ENCODE data around the gene XG.

Gene XG

DNA sequence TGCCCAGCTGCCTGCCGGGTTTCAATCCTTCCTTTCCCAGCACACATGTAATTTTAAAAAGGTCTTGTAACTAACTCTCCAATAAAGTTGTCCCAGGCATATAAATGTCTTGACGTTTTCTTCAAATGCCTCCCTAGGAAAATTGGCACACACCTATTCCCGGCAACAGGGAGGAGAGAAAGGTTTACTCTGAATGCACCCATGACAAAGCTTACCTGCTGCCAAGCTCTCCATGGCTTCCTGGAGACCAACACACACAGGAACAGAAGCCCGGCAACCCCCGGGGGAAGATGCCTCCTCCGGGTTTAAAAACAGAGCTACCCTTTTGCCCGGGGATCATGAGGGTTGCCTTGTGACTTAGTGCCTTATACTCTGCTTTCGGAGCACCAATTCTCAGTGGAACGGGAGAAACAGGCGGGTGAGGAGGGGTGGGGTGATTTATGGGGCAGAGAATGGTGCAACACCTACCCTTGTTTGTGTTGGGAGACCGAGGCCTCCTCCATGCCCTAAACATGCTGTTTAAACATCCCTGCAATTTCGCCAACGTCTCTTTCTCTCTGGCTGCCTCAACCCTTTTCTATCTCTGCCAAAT, 72.1 kb downstream of the XG start:
- no peak for DNase-seq

DNA sequence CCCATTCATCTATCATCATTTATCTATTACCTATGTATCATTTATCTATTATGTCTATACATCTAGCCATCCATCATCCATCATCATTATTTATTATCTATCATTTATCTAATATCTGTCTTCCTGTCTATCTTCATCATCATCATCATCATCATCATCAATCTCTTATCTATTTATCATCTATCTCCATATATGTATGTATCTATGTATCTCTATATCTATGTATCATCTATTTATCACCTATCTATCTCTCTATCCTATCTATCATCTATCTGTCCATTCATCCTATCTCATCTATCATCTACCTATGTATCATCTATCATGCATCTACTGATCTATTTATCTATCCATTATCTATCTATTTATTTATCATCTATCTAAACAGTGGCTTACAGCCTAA, 73.0 kb downstream of the XG start:
- no peak for DNase-seq

GRCh38 chrX:2828344-2828958, 76.6 kb downstream of the XG start, which contains the start of gene GYG2:
TSS of gene GYG2 (plus strand) at chrX:2828930. CDS start at chrX:2830189, 1,259 bp downstream.
- no peak for DNase-seq

GRCh38 chrX:2828959-2829411, 77.1 kb downstream of the XG start:
- DNase-seq, result no peak

GRCh38 chrX:2829469-2830246, 77.8 kb downstream of the XG start:
- no peak for DNase-seq

DNA sequence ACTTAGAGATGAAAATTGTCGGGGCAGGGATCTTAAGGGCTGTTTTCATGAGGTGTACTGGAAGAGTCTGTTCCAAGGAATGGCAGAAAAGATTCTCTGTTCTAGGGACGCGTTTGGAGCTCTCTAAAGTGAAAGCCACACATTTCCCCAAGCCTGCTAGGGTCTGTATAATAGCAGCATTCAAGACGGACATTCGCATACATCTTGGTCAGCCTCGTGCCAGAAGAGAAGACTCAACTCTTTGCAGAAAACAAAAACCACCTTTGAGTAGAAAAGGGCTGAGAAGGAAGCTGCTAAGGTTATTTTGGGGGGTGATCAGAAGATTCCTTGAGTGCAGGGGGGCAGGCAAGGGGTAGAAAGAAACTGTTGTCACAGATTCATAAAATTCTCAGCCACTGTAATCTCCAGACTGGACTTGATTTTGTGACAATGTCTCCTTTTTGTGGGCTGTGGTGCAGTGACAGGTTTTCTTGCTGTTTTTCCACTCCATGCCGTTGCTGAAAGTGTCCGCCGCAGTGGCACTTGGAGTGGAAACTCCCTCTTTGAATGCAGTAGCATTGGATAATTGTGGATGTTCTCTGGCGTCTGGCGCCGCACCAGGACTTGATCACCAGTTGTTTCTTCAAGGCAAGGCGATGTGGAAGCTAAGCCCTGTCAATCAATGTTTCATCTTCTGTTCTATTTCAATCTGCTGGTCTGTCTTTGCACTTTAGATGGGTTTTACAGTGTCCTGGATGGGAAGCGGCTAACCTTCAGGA, 79.8 kb downstream of the XG start:
- DNase-seq, result no peak

DNA sequence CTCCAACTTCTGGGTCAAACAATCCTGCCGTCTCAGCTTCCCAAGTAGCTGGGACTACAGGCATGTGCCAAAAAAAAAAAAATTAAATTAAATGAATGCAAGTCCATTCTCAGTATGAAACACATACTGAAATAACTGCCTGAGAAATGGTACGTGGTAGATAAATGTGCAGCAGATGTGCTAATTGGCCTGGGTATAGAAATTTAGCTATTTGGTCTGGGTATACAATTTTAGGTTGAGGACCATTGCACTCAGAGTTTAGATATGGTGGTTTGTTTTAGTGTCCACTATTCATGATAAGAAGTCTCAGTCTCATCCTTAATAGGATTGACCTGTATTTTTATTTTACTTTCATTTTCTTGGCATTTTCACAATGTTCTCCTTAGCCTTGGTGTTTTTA, 86.1 kb downstream of the XG start:
- no peak for DNase-seq

- DNase-seq, result no peak
Measured at GRCh38 chrX:2840961-2841360, 89.1 kb downstream of the XG start.

GRCh38 chrX:2841537-2841936, 89.7 kb downstream of the XG start:
- DNase-seq, result no peak

DNA sequence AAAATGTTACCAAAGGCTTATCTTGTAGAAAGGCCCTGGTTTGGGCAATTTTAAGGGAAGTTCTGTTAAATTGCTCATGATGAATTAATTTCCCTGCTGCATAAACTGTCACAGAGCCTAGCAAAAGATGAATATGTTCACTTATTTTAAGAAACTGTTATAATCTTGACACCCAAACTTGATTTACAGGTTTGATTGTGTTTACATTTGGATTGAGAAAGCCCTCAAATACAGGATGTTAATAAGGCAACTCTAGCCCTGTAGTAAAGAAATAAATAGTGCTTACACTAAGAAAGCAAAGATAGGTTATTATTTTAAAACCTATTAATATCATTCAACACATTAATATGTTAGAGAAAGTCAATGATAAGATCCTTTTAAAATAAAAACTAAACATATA, 95.2 kb downstream of the XG start:
- DNase-seq, result no peak

DNA sequence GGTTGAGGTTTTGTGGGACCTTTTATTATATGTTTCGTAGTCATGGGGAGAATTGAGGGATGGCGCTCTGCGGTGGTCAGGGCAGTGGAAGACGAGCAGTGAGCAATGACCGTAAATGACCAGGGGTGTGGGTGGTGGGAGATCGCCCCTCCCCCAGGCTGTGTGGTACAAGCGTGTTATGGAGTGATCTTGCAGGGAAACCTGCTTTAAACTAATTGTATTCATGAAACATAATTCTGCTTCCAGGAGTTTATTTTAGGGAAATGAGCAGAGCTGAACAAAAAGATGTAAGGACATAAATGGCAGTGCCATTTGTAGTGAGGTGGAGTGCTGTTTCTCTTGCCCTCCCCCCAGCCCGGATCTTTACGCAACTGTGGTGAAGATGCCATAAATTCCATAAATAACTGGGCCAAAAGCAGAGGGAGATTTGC, 97.0 kb downstream of the XG start:
- no peak for DNase-seq

DNA sequence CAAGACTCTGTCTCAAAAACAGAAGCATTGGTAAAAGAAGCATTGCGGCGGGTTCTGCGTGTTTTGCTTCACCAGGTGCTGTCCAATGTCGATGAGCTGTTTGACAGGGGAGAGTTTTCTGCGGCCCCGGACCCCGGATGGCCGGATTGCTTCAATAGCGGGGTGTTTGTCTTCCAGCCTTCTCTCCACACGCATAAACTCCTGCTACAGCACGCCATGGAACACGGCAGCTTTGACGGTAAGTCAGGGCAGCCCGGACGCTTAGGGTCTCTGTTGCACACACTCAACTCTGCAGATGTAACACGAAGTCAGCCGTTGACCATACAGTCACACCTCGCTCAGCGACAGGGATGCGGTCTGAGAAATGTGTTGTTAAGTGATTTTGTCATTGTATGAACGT, 103.1 kb downstream of the XG start:
- no peak for DNase-seq

DNA sequence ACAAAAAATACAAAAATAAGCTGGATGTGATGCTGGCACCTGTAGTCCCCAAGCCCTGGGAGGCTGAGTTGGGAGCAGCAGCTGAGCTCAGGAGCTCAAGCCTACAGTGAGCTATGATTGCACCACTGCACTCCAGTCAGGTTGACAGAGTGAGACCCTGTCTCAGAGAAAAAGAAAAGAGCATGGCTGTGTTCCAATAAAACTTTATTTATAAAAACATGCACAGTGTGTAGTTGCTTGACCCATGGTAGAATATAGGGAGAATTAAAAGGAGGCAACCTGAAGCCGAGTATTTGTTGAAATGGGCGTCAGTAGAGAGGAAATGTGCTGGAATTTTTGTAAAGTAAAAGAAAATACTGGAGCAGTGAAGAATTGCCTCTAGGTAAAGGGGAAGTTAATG, 103.9 kb downstream of the XG start:
- DNase-seq, result no peak

DNA sequence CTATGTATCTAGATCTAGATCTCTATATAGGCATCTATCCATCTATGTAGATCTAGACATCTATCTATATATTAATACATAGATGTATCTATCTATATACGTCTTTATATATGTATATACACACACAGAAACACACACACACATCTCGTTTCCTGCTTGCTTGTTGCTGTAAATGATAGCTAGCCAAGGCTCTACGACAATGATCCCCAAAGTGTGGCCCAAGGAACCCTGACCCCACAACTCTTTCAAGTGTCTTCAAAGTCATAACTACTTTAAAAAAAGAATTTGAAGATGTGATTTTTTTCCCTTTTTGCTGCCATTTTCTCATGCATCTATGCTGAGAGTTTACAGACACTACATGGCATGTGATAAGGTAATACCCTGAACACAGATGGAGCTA, 105.7 kb downstream of the XG start:
- no peak for DNase-seq

GRCh38 chrX:2859197-2859797, 107.5 kb downstream of the XG start:
- DNase-seq, result no peak

DNA sequence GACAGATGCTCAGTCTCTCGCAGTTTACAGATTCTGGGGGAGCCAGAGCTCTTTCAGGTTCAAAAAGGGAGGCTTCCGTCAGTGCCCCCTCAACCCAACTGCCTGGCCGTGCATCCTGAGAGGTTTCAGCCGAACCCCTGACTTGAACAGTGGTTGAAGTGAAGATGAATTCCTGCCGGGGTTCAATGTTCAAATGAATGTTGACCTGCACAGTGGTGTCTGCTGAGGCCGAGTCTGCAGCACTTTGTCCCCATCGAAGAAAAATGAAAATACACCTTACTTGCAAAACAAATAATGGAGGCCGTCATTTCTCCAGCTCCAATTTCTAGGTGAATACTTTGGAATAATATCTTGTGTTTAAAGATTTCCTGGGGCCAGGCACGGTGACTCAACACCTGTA, 110.6 kb downstream of the XG start:
- no peak for DNase-seq

DNA sequence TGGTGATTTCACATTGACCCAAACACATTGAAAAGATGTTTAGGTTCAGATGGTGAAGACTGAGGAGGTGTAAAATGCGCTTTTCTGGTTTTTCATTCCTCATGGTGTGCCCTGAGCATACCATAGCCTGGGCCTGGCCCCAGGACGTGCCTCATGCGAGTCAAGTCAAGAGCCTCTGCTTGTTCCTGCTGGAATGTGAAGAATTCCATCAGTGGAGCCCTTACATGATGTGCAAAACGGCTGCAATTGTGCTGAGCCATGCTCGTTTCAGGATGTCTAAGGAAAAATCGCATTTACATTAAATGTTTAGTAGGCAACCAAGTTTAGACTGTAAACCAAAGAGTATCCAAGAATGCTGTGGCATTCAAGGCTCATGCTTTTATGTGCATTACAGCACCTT, 111.8 kb downstream of the XG start:
- no peak for DNase-seq
